Tibial nerve (tissue), 4 donors: ENCODE data around the gene ANKRD45.

Experiments
- CTCF ChIP-seq, 5 experiments: fragments of 200-600 bp in 3 of 5; fragments of 450-650 bp in 2 of 5; sonication (generic) in 3 of 5; IDR thresholded peaks; one replicate each; pipeline ENCODE4 v1.5.1; 2016 to 2019; ENCODE audit warnings: antibody characterized with exemption in 5 of 5, mild to moderate bottlenecking in 3 of 5, moderate library complexity in 2 of 5
- EP300 ChIP-seq, 2 donors: sonication (generic); formaldehyde crosslinking; IDR thresholded peaks; one replicate each; pipeline ENCODE4 v1.6.1; 2017; ENCODE audit warnings: antibody characterized with exemption in 2 of 2, mild to moderate bottlenecking in 1 of 2
- POLR2A ChIP-seq, 2 donors: fragments of 450-650 bp; IDR thresholded peaks; one replicate each; pipeline ENCODE4 v1.6.1; 2017; ENCODE audit warnings: antibody characterized with exemption in 2 of 2, mild to moderate bottlenecking in 2 of 2, moderate library complexity in 2 of 2

GRCh38 chr1:173705117-173705516 is 35.5 kb upstream of the ANKRD45 start:
- TF ChIP-seq CTCF (IDR thresholded peaks at IDR 0.05) = no peak
- TF ChIP-seq POLR2A (IDR thresholded peaks at IDR 0.05) = no peak
- no peak for TF ChIP-seq EP300 (IDR thresholded peaks at IDR 0.05)
